ENCODE results near the gene SNX32.

The SNX32 gene

DNA sequence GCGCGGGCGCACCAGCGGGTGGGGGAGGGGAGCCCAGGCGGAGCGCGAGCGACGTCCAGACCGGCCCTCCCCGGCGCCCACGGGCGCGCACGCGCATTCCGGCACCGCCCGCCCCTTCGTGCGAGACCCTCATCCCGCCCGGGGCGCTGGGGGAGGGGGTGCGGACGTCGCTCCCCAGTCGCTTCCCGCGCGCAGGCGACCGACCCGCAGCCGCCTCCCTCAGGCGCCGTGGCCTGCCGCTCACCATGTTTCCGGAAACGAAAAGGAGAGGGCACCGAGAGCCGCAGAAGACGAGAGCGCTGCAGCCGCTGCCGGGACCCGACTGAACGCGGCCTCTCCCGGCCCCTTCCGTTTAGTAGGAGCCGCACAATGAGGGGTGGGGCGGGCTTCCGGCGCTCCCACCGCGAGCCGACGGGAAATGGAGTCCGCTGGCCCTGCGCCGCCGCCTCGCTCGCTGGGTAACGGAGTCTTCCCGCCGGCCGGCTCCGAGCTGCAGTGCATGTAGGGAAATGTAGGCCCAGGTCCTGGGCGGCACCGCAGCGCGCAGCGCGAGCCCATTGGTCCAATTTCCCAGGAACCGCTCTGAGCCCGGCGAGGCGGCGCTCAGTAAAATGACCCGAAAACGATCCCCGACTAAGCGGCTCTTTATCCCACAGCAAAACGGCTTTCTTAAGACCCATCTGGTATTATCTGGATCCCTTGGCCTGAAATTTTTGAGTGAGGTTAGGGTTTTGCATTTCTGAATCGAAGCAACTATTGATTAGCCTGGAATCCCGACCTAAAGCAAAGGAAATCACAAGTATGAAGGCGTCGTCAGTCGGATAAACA, 24.3 kb downstream of the SNX32 start, which contains the start of gene CFL1:
Gene CFL1 (minus strand): TSS at position 328 of the 828 bp plus-strand sequence. CDS start 81 bp downstream, at position 247.
- peak; percentile 91 for DNase-seq

DNA sequence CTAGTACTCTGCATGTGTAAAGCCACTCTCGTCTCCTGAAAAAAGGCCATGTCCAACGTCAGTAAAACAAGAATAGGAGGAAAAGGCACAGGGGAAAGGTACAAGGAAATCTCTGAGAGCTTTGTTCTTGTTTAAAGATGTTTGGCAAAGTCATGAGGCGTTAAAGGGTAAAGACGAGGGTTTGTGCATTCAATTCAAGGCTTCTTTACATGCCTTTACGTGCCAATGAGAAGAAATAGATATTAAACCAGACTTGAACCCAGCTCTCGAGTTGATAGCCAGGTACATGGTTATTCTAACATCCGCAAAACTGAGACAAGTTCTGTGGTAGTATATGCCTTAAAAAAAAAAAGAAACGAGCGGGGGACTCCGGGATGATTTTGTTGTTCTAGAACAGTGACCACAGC, 24.9 kb downstream of the SNX32 start:
- DNase-seq: no peak

DNA sequence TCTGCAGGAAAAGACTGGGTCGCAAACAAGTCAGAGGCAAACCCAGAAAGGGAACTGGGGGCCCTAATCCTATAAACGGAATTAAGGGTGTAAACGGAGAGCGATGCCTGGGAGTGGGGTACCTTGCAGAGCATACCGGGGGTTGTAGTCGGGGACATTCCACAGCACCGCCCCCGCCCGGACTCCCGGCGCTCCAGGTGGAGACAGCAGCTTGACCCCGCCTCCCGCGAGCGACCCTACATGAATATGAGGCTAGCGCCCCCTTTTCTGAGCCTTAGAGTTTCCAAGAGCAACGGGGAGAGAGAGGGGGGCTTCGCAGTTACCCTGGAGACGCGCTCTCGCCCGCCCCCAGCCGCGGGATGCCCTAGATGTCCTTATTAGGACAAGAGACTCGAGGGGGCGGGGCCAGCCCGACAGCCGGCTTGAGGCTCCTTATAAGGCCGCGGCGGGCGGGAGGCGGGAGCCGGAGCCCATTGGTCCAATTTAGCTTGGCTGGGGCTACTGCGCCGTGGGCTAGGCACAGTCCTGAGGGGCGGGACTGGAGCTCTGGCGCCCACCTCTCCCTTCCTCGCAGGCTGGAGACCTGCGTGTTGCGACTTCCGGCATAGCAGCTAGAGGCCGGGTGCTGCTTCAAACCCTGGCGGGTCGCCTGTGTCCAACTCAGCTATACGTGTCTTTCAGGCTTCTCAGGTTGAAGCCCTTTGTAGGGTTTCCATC, 25.5 kb downstream of the SNX32 start:
- DNase-seq: peak; percentile 91

DNA sequence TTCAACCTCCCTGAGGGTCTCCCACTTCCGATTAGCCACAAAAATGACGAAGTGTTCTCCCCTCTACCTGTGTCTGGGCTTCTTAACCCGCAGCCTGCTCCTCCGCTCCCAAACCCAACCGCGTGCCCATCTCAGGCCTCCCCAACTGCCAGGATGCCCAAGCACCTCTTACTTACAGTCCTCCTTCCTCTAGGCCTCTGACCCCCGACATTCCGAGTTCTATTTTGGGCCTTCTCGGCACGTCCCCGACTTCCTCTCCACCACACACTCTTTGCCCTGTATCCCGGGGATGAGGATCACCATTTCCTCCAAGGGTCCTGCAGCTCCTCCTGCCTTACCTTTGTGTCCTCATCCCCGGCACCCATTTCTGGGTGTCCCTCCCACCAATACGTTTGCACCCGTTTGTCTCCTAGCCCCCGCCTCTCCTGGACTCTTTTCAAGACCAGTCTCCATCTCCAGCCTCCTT, 26.1 kb downstream of the SNX32 start:
- DNase-seq: no peak

DNA sequence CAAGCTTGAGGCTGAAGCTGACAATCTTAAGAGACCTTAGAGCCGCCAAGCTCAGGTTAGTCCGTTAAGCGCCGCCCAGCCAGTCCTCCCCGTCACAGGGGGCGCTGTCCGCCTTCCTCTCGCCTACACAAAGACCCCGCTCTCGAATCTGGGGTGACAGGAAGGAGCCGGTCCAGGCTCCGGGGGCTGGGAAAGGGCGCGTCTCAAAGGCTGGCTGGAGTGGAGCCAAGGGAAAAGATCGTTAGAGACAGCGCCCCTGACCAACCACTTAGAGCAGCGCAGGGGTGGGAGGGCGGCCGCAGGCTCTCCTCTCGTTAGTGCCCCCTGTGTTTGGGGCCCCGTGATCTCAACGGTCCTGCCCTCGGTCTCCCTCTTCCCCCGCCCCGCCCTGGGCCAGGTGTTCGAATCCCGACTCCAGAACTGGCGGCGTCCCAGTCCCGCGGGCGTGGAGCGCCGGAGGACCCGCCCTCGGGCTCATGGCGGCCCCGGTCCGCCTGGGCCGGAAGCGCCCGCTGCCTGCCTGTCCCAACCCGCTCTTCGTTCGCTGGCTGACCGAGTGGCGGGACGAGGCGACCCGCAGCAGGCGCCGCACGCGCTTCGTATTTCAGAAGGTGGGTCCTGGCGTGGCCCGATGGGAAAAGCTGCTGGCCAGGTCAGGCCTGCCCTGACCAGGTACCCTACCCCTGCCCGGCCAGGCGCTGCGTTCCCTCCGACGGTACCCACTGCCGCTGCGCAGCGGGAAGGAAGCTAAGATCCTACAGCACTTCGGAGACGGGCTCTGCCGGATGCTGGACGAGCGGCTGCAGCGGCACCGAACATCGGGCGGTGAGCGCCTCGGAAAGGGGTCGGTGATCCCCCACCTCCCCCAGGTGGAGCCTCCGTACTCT, 26.8 kb downstream of the SNX32 start, which contains the start of gene MUS81:
Gene MUS81 (plus strand): TSS at position 156 of the 887 bp plus-strand sequence. CDS start 321 bp downstream, at position 477.
- peak; percentile 94 for DNase-seq

DNA sequence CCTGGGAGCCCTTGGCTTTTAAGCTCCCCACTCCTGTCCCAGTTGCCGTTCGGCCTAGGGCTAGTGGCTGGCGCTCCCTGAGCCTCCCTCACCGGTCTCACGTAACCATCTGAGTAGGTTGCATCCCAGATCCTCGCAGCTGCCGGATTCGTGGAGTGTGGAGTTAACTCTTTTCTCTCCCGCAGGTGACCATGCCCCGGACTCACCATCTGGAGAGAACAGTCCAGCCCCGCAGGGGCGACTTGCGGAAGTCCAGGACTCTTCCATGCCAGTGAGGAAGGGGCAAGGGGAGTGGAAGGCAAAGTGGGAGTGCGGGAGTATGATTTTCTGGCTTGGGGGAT, 27.4 kb downstream of the SNX32 start:
- DNase-seq: no peak

DNA sequence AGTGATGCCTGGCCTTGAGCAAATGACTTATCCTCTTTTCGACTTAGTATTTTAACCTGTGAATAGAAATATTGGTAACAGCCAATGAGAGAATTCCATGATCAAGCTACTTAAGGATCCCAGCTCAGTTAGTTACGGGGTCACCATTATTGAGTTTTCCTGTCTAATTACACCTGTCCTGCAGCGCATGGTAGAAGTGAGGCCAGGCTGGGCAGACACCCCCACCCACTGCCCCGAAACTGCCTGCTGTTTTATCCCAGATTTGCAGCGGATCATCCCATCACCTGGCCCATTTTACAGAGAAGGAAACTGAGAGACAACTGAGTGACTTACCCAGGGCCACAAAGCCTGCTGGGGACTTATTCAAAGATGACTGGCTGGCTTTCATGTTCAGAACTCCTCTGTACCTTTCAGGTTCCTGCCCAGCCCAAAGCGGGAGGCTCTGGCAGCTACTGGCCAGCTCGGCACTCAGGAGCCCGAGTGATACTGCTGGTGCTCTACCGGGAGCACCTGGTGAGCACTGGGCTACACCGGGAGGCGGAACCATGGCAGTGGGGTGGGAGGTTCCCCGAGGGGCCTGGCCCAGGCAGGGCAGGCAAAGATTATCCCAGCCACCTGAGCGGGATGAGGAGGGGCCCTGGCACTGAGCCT, 27.9 kb downstream of the SNX32 start:
- DNase-seq: no peak

DNA sequence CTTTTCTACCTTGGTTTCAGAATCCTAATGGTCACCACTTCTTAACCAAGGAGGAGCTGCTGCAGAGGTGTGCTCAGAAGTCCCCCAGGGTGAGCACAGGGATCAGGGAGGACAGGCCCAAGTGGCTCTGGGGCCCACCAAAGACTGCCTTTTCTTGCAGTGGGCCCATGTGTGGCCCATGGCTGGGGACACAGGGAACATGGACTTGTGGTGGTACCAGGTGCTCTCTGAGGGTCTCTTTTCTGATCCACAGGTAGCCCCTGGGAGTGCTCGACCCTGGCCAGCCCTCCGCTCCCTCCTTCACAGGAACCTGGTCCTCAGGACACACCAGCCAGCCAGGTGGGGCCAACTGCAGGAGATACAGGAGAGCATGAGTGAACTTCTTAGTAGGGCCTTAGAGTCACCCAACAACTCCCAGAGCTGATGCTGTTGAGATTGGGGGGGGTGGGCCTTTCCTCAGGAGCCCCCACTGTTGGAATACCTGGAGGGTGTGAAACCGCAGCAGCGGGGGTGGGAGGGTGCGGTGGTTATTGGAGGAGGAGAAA, 28.5 kb downstream of the SNX32 start:
- no peak for DNase-seq

DNA sequence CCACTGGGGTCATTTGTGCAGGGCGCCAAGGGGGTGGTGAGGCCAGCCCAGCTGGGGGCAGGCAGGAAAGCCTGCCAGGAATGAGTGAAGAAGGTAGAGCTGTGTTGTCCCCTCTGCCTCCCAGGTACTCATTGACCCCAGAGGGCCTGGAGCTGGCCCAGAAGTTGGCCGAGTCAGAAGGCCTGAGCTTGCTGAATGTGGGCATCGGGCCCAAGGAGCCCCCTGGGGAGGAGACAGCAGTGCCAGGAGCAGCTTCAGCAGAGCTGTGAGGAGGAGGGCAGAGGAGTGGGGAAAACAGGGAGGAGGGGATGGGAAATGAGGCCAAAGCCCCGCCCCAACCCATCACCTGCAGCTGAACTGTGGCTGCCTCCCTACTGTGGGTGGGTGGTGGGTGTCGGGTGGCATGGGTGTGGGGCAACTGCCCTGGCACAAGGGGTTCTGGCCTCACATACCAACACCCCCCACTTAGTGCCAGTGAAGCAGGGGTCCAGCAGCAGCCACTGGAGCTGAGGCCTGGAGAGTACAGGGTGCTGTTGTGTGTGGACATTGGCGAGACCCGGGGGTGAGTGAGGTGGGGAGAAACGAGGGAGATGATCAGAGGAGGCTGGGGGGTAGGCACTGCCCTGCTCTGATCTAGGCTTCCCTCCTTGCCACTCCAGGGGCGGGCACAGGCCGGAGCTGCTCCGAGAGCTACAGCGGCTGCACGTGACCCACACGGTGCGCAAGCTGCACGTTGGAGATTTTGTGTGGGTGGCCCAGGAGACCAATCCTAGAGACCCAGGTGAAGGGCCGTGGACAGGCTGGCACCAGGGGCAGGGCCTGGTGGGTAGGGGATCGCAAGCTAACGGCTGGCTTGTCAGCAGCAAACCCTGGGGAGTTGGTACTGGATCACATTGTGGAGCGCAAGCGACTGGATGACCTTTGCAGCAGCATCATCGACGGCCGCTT, 29.5 kb downstream of the SNX32 start:
- DNase-seq: no peak

DNA sequence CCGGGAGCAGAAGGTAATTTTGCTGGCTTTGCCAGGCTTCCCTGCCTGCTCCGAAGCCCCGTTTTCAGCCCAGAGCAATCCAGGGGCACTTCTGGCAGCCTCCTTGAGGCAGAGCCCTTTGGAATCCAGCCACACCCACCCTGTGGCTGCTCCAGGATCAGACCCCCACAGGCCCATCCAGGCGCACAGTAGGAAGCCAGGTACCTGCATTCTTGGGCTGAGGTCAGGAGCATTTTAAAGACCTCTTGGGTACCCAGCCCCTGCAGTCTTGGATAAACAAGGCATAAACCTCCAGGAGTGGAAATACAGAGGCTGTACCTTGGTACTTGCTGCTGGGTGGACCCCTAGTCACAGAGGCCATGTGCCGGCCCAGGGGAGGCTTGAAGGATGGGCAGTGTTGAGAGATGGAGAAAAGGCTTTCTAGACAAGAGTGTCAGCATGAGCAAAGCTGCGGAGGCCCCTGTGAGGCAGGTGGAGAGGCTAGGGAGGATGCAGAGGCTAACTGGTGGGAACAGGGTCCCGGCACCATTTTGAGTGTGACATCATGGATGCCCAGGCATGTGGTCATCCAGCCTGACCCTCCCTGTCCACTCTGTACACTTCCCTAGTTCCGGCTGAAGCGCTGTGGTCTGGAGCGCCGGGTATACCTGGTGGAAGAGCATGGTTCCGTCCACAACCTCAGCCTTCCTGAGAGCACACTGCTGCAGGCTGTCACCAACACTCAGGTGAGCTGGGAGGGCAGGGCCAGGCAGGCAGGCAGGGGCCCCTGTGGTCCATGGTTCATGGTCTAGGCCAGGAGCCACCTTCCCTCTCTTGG, 30.3 kb downstream of the SNX32 start:
- DNase-seq: no peak

DNA sequence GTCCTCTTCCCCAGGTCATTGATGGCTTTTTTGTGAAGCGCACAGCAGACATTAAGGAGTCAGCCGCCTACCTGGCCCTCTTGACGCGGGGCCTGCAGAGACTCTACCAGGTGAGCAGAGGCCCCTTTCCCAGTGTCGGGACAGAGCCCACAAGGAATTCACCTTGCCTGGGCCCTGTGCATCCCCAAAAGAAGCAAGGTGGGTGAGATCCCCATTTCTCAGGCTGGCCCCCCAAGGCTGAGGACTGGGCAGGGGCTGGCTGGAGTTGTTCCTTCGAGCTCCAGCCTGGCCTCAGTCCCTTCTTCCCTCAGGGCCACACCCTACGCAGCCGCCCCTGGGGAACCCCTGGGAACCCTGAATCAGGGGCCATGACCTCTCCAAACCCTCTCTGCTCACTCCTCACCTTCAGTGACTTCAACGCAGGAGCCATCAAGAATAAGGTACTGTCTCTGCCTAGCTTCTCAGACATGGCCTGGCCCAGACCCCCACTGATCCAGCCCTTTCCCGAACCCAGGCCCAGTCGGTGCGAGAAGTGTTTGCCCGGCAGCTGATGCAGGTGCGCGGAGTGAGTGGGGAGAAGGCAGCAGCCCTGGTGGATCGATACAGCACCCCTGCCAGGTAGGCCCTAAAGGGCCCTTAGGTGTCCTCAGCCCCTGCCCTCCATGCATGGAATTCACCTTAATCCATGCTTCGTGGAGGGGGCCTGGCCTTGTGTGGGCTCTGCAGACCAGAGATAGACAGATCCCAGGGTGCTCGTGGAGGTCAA, 31.1 kb downstream of the SNX32 start:
- DNase-seq: no peak

DNA sequence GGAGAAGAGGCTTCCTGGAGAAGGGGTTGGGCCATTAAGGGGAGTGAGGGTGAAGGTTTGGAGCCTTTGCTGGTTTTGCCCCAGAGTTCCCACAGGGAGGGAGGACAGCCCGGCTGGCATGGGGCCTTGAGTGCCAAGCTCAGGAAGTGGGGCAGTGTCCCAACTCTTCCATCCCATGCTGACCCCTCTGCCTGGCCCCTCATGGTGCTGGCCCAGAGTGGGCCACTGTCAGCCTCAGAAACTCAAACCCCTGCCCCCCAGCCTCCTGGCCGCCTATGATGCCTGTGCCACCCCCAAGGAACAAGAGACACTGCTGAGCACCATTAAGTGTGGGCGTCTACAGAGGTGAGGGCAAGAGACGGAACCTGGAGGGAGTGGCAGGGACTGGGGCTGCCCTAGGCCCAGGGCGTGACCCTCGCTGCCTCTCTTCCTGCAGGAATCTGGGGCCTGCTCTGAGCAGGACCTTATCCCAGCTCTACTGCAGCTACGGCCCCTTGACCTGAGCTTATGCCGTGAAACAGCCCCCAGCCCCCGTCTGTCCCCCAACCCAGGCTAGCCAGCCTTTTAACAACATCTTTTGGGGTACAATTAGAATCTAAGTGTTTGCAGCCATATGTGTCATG, 31.9 kb downstream of the SNX32 start:
- DNase-seq: no peak

DNA sequence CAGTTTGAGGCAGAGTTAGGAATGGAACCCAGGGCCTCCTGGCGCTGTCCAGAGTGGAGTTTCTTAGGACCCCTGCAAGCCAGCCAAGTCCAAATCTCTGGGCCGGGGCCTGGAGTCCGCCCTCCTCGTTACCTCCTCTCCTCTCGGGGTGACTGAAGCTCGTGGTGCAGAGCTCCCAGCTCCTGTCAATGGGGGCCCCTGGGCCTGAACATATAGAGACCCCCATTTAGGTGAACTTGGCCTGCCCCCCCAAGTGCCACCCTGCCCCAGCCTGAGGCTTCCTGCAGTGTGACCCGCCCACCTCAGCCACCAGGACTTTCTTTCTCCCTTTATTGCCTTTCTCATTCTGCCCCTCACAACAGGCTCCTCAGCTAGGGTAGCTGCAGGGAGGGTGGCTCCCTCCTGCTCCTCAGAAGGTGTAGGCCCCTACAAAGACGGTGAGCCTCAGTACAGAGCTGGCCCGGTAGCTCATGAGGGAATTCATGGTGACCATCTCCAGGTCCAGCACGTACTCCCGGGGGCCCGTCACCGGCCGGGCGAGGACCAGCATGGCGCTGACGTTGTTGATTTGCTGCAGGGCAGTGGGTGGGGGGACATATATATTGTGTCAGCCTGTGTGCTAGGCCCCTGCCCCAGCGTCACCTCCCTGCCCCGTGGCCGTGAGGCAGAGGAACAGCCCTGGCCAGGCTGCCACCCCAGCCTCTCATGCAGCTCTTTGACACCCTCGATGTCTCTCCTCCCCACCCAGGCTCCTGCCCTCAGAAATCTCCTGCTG, 32.9 kb downstream of the SNX32 start:
- DNase-seq: no peak

DNA sequence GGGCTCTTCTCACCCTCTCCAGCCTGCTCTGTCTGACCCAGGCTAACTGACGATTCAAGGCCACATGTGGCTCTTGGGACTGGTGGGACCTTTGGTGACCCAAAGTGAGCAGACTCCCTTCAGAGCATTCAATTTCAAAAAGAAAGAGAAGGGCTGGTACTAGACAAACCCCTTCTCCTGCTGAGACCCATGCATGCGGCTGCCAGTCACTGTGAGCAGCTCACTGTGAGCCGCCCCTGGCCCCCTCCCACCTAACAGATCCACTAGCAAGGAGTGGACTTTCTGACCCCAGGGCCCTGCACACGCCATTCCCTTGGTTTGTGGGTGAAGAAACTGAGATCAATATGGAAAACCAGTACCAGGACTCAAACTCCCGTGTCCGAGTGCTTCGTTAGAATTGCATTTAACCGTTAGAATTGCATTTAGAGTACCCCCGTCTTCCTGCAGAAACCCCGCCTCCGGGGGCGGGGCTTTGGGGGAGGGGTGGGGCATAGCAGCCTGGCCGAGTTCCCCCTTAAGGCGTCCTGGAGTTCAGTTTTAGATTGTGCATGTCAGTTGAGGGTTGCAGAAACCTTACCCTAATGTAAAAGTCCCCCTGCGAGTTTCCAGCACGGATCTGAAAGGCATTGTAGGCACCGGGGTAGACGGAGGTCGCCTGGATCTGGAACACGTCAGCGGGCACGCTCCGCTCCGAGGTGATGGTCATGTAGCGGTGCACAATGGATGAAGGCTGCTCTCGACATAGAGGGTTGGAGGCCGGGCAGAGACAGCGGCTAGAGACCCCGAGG, 33.7 kb downstream of the SNX32 start:
- no peak for DNase-seq

DNA sequence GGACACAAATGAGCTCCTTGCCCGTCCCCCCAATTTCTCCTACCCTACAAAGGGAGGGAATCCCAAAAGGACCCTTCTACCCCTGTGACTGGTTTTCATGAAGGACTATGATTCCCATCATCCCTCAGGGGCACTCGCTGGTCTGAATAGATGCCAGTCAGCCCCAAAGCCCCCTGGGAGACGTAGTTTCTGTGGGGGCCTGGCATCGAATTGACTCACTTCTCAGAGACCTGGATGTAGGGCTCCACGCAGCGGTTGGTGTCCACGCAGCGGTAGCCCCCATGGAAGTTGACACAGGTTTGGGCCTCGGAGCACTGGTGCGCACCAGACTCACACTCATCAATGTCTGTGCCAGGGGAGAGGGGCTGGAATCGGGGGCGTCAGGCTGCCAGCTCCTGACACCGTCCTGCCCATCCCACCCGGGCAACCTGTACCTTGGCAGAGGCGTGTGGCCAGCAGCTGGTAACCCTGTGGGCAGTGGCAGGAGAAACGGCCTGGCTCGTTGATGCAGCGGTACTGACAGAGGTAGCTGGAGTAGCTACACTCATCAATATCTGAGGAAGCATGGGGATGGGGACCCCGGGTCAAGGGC, 34.4 kb downstream of the SNX32 start:
- DNase-seq: peak; percentile 33

DNA sequence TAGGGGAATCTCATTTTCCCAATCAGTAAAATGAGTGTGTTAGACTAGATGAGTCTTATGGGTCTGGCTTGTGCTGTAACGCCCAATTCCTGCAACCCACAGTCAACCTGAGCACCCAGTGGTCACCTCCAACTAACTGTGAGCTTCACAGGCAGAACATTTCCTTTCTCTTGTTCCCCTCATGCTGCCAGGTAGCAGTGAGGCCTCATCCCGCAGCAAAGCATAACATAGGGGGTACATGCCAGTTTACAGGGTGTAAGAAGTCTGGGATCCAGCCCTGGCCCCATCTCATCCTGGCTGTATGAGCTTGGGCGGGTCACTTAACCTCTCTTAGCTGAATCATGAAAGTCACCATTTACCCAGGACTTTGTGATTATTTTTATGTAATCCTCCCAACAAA, 35.1 kb downstream of the SNX32 start:
- no peak for DNase-seq

Measured in NCI-H748 treated with DMSO at 0.1 percent for 48 hours (cell line).